Smooth muscle cell (in vitro differentiated cells): ENCODE measurements around the gene ZNF879. TPM values are rescaled to one million over a fixed set of nuclear protein-coding genes. Genes with fewer than 3 reads are reported as not detected.

Experiments used
- DNase-seq: peaks from one replicate; lab custom pipeline; 2025; ENCODE audit not compliant: unreplicated experiment; lab: John Stamatoyannopoulos, UW
- H2AFZ ChIP-seq: fragments of 200-600 bp; sonication (generic); 2 replicates; pipeline ENCODE4 v1.6.0; 2016; ENCODE audit warnings: antibody characterized with exemption, low read depth, mild to moderate bottlenecking
- H3F3A ChIP-seq: fragments of 200-600 bp; sonication (generic); 2 replicates; pipeline ENCODE4 v1.6.0; 2017; ENCODE audit warnings: antibody characterized with exemption, low read depth
- H3K27ac ChIP-seq: fragments of 200-600 bp; sonication (generic); 2 replicates; pipeline ENCODE4 v1.5.1; 2016; ENCODE audit warnings: low read depth, mild to moderate bottlenecking
- H3K27me3 ChIP-seq: fragments of 200-600 bp; sonication (generic); 2 replicates; pipeline ENCODE4 v1.6.1; 2016; ENCODE audit warnings: low read depth, mild to moderate bottlenecking
- H3K36me3 ChIP-seq: fragments of 200-600 bp; sonication (generic); 2 replicates; pipeline ENCODE4 v1.5.1; 2016; ENCODE audit warnings: low read depth
- H3K4me1 ChIP-seq: fragments of 200-600 bp; sonication (generic); 2 replicates; pipeline ENCODE4 v1.5.1; 2016; ENCODE audit warnings: low read depth
- H3K4me2 ChIP-seq: fragments of 200-600 bp; sonication (generic); 2 replicates; pipeline ENCODE4 v1.6.0; 2016; ENCODE audit warnings: mild to moderate bottlenecking
- H3K4me3 ChIP-seq: fragments of 200-600 bp; sonication (generic); 2 replicates; pipeline ENCODE4 v1.5.1; 2016; ENCODE audit warnings: mild to moderate bottlenecking
- H3K79me2 ChIP-seq: fragments of 200-600 bp; sonication (generic); 2 replicates; pipeline ENCODE4 v1.6.0; 2016; ENCODE audit warnings: low read depth, mild to moderate bottlenecking
- H3K9ac ChIP-seq: fragments of 200-600 bp; sonication (generic); 2 replicates; pipeline ENCODE4 v1.6.0; 2016; ENCODE audit warnings: low read depth
- H3K9me3 ChIP-seq: fragments of 200-600 bp; sonication (generic); replicated peaks from 2 replicates; pipeline ENCODE4 v1.5.1; 2016; ENCODE audit warnings: low read depth
- H4K20me1 ChIP-seq: fragments of 200-600 bp; sonication (generic); 2 replicates; pipeline ENCODE4 v1.6.0; 2016; ENCODE audit warnings: low read depth
- CTCF ChIP-seq: fragments of 200-600 bp; sonication (generic); IDR thresholded peaks from 2 replicates; pipeline ENCODE4 v1.5.1; 2017; ENCODE audit warnings: borderline replicate concordance, mild to moderate bottlenecking, antibody characterized with exemption; ENCODE audit not compliant: insufficient read depth, poor library complexity, severe bottlenecking
- WGBS: methylation state at CpG from one replicate; pipeline ENCODE4 v1.1.7; 2016; ENCODE audit warnings: low lambda C conversion rate; 5-methylcytosine and 5-hydroxymethylcytosine counted together
- polyA plus RNA-seq: library from polyadenylated mRNA; unstranded; fragments of >200 nt; fragmentation: Nextera tagmentation; extraction: Ambion mirVana; gene quantifications from 2 replicates; pipeline ENCODE4 v1.2.1, GENCODE V29; 2016
- total RNA-seq: library from RNA; depleted of rRNA; stranded (reverse); fragments of >200 nt; gene quantifications from 2 replicates; pipeline ENCODE4 v1.2.3, GENCODE V29; 2014

The ZNF879 gene
- total and polyA plus RNA-seq, 2 experiments from 2014 or later = 0.58 to 1.1 TPM

GRCh38 chr5:179033004-179033580, 9.5 kb downstream of the ZNF879 start:
- H3F3A ChIP-seq = no peaks in the 10 kb centered on the region
- no peak overlapping the region for H2AFZ ChIP-seq
- H3K4me1 ChIP-seq = no peaks in the 10 kb centered on the region
- no peaks in the 10 kb centered on the region for H4K20me1 ChIP-seq
- no peak for TF ChIP-seq CTCF
- peaks cover 58% of the 10 kb centered on the region for H3K36me3 ChIP-seq
- WGBS = 94% methylated on average over 7 of the region's 7 CpGs
- H3K4me3 ChIP-seq = no peak overlapping the region
- no peaks in the 10 kb centered on the region for H3K27me3 ChIP-seq
- DNase-seq = no peak
- H3K27ac ChIP-seq = no peak overlapping the region
- no peaks in the 10 kb centered on the region for H3K79me2 ChIP-seq
- H3K9ac ChIP-seq = no peak overlapping the region
- H3K4me2 ChIP-seq = no peak overlapping the region
- H3K9me3 ChIP-seq = peaks cover 64% of the 10 kb centered on the region

DNA sequence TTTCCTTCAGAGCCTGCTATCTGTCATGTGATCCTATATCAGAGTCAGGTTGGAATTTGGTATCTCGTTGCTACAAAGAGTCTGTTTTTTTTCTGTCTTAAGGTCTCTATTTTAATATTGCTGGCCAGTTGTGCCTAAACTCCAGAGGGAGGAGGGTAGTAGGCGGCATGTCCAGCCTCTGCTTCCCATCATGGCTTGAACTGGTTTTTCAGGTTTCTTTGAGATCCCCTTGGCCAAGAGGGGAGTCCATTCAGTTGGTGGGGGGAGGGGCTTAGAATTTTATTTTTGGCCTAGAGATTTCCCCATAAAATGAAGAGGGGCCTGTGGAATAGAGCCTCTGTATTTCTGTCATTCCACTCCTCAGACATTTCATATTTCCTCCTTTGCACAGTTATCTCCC, 21.2 kb downstream of the ZNF879 start:
- no peak for TF ChIP-seq CTCF
- no peak overlapping the region for H2AFZ ChIP-seq

GRCh38 chr5:179051784-179052183, 28.2 kb downstream of the ZNF879 start:
- no peak overlapping the region for H2AFZ ChIP-seq
- H3K4me2 ChIP-seq = no peak overlapping the region
- H3K27me3 ChIP-seq = no peaks in the 10 kb centered on the region
- H3K79me2 ChIP-seq = no peaks in the 10 kb centered on the region
- H3K27ac ChIP-seq = no peak overlapping the region
- no peak overlapping the region for H3K4me3 ChIP-seq
- H4K20me1 ChIP-seq = no peaks in the 10 kb centered on the region
- no peak for TF ChIP-seq CTCF
- no peaks in the 10 kb centered on the region for H3K4me1 ChIP-seq
- H3K9me3 ChIP-seq = no peaks in the 10 kb centered on the region
- H3K9ac ChIP-seq = no peak overlapping the region
- H3F3A ChIP-seq = no peaks in the 10 kb centered on the region
- no peak for DNase-seq
- WGBS = 81% methylated on average over 9 of the region's 9 CpGs
- no peaks in the 10 kb centered on the region for H3K36me3 ChIP-seq

More for the DNA sequence above, 21.2 kb downstream of the ZNF879 start:
- Histone ChIP-seq H3K9me3 (peaks cover 5% of the 10 kb centered on the region), H3K4me1 (no peaks in the 10 kb centered on the region), H4K20me1 (no peaks in the 10 kb centered on the region), H3K27ac (no peak overlapping the region), H3K27me3 (no peaks in the 10 kb centered on the region), H3K9ac (no peak overlapping the region), H3K79me2 (no peaks in the 10 kb centered on the region), H3K4me3 (no peak overlapping the region), H3K36me3 (no peaks in the 10 kb centered on the region), H3F3A (no peaks in the 10 kb centered on the region), H3K4me2 (no peak overlapping the region)
- 69% methylated on average over 2 of the region's 2 CpGs for WGBS
- DNase-seq = no peak
